ENCODE measurements around the gene SULT1B1.

GRCh38 chr4:69713593-69713992 lies 46.8 kb downstream of the SULT1B1 start:
- TF ChIP-seq CTCF (IDR thresholded peaks at IDR 0.05): no peak
- no peak for TF ChIP-seq POLR2A (IDR thresholded peaks at IDR 0.05)
